ENCODE measurements around the gene ABL2. TPM values are rescaled to one million over a fixed set of nuclear protein-coding genes. Genes with fewer than 3 reads are reported as not detected.

The ABL2 gene
- total RNA-seq, 1 donor from 2014 or later: 18.6 TPM

DNA sequence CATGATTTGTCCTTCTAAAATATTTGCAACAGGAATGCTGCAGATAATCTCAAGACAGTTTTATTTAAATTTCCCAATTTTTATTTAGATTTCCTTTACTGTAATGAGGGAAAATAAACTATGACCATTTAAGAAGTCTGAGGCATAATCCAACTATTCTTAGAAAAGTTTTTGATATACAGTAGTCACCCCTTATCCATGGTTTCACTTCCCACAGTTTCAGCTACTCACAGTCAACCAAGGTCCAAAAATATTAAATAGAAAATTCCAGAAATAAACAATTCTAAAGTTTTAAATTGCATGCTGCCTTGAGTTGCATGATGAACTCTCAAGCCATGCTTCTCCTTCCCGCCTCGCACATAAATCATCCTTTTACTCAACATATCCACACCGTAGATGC, 114.3 kb downstream of the ABL2 start:
- H3K9me3 Mint-ChIP-seq: no peaks in the 10 kb centered on the region
- no peaks in the 10 kb centered on the region for H3K27me3 Mint-ChIP-seq
- TF ChIP-seq, protein P1, sequence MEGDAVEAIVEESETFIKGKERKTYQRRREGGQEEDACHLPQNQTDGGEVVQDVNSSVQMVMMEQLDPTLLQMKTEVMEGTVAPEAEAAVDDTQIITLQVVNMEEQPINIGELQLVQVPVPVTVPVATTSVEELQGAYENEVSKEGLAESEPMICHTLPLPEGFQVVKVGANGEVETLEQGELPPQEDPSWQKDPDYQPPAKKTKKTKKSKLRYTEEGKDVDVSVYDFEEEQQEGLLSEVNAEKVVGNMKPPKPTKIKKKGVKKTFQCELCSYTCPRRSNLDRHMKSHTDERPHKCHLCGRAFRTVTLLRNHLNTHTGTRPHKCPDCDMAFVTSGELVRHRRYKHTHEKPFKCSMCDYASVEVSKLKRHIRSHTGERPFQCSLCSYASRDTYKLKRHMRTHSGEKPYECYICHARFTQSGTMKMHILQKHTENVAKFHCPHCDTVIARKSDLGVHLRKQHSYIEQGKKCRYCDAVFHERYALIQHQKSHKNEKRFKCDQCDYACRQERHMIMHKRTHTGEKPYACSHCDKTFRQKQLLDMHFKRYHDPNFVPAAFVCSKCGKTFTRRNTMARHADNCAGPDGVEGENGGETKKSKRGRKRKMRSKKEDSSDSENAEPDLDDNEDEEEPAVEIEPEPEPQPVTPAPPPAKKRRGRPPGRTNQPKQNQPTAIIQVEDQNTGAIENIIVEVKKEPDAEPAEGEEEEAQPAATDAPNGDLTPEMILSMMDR (conservative IDR thresholded peaks at IDR 0.05): no peak
- DNase-seq (ENCODE audit: extremely low spot score, unreplicated experiment): no peak
- H3K36me3 Mint-ChIP-seq: peaks cover 26% of the 10 kb centered on the region
- H3K27ac Mint-ChIP-seq: no peak overlapping the region
- no peaks in the 10 kb centered on the region for H3K4me1 Mint-ChIP-seq (ENCODE audit: unreplicated experiment)
- no peak overlapping the region for H3K4me3 Mint-ChIP-seq

DNA sequence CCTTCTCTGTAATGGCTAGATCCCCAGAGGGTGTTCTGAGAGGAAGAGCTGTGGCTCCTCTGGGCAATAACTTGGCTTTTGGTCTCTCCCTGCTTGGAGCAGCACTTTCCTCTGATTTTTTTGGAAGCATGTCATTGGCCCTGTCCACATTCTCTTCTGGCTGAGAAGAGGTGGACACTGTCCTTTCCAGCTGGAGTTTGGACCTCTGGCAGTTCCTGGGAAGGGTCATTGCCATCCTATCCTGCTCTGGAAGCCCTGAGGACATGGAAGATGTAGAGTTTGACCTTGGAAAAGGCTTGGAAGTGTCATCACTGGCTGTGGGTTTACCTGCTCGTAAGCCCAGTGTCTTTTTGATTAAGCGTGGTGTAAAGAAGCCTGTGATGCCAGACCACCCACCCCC, 120.8 kb downstream of the ABL2 start:
- H3K9me3 Mint-ChIP-seq: no peaks in the 10 kb centered on the region
- TF ChIP-seq, protein P1 (conservative IDR thresholded peaks at IDR 0.05): no peak
- no peak overlapping the region for H3K4me3 Mint-ChIP-seq
- peaks cover 6% of the 10 kb centered on the region for H3K4me1 Mint-ChIP-seq (ENCODE audit: unreplicated experiment)
- H3K36me3 Mint-ChIP-seq: peaks cover 4% of the 10 kb centered on the region
- no peaks in the 10 kb centered on the region for H3K27me3 Mint-ChIP-seq
- no peak for DNase-seq (ENCODE audit: extremely low spot score, unreplicated experiment)
- H3K27ac Mint-ChIP-seq: no peak overlapping the region

DNA sequence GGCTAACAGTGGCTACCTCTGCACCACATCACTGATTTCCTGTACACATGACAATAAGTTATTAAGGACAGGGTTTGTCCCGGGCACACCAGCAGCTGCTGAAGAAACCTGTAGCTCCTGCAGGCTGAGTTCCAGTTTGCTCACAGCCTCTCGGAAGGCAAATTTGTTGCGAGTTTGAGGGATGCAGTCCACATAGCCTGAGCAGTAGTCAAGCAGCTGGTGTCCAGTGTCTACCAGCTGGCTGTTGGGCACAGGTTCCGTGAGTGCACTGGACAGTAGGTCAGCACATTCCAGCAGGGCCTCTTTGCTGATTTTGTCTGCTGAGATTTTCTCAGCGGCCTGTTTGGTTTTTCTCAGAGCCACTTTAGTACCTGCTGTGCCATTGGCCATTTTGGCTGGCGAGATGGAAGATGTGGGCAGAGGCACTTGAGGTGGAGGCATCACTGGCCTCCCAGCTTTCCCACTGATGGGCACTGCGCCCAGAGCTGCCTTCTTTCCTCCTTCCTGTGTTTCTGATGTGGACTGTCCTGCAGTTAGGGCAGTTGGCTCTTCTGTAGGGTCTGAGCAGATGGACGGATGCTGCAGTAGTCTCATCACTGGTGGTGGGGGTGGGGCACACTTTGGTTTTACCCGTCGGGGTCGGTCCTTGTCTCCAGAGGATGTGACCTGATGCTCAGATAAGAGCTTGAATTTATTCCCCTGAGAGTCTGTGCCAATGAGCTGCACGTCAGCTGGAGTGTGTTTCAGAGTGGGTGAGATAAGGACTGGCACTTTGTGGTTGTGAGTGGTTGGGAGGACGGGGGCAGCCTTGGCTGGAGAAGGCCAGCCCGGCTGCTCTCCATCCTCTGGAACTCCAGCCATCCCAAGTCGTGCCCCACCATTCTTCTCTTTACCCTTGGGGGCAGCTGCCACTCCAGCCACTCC, 121.5 kb downstream of the ABL2 start:
- no peaks in the 10 kb centered on the region for H3K9me3 Mint-ChIP-seq
- peaks cover 4% of the 10 kb centered on the region for H3K36me3 Mint-ChIP-seq
- no peak overlapping the region for H3K4me3 Mint-ChIP-seq
- H3K27me3 Mint-ChIP-seq: no peaks in the 10 kb centered on the region
- peaks cover 6% of the 10 kb centered on the region for H3K4me1 Mint-ChIP-seq (ENCODE audit: unreplicated experiment)
- TF ChIP-seq, protein P1 (conservative IDR thresholded peaks at IDR 0.05): no peak
- no peak overlapping the region for H3K27ac Mint-ChIP-seq
- DNase-seq (ENCODE audit: extremely low spot score, unreplicated experiment): no peak

DNA sequence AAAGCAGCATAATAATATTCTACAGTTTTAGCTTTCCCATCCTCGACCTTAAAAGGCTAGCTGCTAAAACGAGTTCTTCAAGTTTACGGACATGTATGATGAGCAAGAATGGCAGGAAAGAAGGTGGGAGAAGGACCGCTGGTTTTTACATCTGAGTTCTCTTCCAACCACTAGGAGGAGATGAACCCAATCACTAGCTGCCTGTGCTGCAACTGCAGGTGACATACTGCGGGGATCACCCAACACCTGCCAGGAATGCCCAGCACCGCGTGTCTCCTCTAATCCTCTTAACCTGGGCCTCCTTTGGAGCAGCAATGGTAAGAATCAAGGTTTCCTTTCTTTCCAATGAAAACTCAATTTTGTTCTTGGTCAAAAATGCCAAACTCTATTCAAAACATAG, 124.1 kb downstream of the ABL2 start:
- no peak for DNase-seq (ENCODE audit: extremely low spot score, unreplicated experiment)
- TF ChIP-seq, protein P1 (conservative IDR thresholded peaks at IDR 0.05): peak; percentile 65
- H3K4me3 Mint-ChIP-seq: no peak overlapping the region
- H3K9me3 Mint-ChIP-seq: no peaks in the 10 kb centered on the region
- peaks cover 6% of the 10 kb centered on the region for H3K4me1 Mint-ChIP-seq (ENCODE audit: unreplicated experiment)
- no peaks in the 10 kb centered on the region for H3K27me3 Mint-ChIP-seq
- peaks cover 8% of the 10 kb centered on the region for H3K36me3 Mint-ChIP-seq
- peak overlapping the region; percentile 38 for H3K27ac Mint-ChIP-seq

DNA sequence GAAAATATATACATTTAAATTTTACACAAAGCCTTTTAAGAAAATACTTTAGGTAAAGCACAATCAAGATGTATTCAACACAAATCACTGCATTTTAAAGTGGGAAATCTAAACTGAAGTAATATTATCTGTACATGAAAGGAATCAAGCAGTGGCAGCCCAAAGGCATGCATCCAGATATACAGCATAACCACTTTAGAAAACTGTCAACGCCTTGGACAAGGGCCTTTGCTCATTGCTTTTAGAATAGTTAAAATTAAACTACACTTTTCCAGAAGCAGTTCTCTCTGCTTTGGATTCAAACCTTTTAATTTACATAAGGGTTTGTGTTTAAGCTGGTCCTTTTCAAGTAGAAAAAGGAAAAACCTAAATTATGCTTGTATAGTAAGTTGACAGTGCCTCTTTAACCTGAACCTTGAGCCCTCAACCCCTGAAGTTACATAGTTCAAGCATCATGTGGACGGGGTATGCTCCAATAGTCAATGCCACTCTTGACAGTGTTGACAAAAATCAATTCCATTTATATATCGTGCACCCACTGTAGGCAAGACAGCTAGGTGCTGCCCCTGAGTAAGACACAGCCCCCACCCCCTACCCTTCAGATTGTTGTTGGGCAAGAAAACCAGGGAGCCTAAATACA, 124.7 kb downstream of the ABL2 start:
- peak overlapping the region; percentile 38 for H3K27ac Mint-ChIP-seq
- TF ChIP-seq, protein P1 (conservative IDR thresholded peaks at IDR 0.05): no peak
- peaks cover 11% of the 10 kb centered on the region for H3K36me3 Mint-ChIP-seq
- H3K27me3 Mint-ChIP-seq: no peaks in the 10 kb centered on the region
- DNase-seq (ENCODE audit: extremely low spot score, unreplicated experiment): no peak
- H3K4me1 Mint-ChIP-seq (ENCODE audit: unreplicated experiment): peaks cover 6% of the 10 kb centered on the region
- no peak overlapping the region for H3K4me3 Mint-ChIP-seq
- no peaks in the 10 kb centered on the region for H3K9me3 Mint-ChIP-seq
